Vagina (tissue), 2 donors: ENCODE measurements around the gene LYRM1.

Experiments
- POLR2A ChIP-seq, 2 donors: fragments of 450-650 bp; IDR thresholded peaks; one replicate each; pipeline ENCODE4 v1.6.1; 2017; ENCODE audit warnings: antibody characterized with exemption in 2 of 2, mild to moderate bottlenecking in 2 of 2, moderate library complexity in 2 of 2
- POLR2AphosphoS5 ChIP-seq, 2 donors: sonication (generic); formaldehyde crosslinking; IDR thresholded peaks; one replicate each; pipeline ENCODE4 v1.9.0; 2017; ENCODE audit warnings: antibody characterized with exemption in 2 of 2, mild to moderate bottlenecking in 2 of 2, low read depth in 1 of 2; ENCODE audit not compliant: insufficient read depth in 1 of 2
- TF ChIP-seq, protein P1 (sequence below), 3 experiments: fragments of 450-650 bp in 2 of 3; fragments of 200-600 bp in 1 of 3; sonication (generic) in 1 of 3; IDR thresholded peaks; one replicate each; pipeline ENCODE4 v1.5.1; 2017 to 2019; ENCODE audit warnings: antibody characterized with exemption in 3 of 3, mild to moderate bottlenecking in 2 of 3, moderate library complexity in 2 of 3

DNA sequence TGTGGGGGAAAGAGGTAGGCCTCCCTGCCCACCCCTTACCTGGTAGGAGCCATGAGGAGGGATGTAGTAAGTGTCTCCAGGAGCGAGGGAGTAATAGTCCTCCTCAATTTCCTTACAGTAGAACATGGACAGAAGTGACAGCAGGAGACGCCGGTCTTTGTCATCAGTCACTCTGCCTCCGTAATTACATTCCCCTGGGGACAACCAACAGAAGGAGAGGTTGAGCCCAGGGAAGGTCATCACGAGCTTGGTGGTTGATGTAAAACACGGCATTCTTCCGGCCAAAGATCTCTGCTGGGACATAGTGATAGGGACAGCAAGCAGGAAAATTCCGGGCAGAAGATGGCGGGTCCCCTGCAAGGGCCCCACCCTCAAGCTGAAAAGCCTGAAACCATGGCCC is 47.9 kb downstream of the LYRM1 start:
- TF ChIP-seq POLR2A (IDR thresholded peaks at IDR 0.05) (no peak), POLR2AphosphoS5 (IDR thresholded peaks at IDR 0.05; ENCODE audit: insufficient read depth in 1 of 2, low read depth in 1 of 2) (no peak)
- TF ChIP-seq, protein P1, sequence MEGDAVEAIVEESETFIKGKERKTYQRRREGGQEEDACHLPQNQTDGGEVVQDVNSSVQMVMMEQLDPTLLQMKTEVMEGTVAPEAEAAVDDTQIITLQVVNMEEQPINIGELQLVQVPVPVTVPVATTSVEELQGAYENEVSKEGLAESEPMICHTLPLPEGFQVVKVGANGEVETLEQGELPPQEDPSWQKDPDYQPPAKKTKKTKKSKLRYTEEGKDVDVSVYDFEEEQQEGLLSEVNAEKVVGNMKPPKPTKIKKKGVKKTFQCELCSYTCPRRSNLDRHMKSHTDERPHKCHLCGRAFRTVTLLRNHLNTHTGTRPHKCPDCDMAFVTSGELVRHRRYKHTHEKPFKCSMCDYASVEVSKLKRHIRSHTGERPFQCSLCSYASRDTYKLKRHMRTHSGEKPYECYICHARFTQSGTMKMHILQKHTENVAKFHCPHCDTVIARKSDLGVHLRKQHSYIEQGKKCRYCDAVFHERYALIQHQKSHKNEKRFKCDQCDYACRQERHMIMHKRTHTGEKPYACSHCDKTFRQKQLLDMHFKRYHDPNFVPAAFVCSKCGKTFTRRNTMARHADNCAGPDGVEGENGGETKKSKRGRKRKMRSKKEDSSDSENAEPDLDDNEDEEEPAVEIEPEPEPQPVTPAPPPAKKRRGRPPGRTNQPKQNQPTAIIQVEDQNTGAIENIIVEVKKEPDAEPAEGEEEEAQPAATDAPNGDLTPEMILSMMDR (IDR thresholded peaks at IDR 0.05) = no peak
